K562 (cell line): ENCODE data around the gene FBL. TPM values are rescaled to one million over a fixed set of nuclear protein-coding genes. Genes with fewer than 3 reads are reported as not detected.

Source experiments
- BRCA1 ChIP-seq, 2 experiments: fragments of 450-650 bp in 1 of 2; sonication (generic) in 1 of 2; formaldehyde crosslinking in 1 of 2; IDR thresholded peaks; 2 replicates each; pipeline versions ENCODE4 v1.5.0 to v1.6.1; 2017 to 2020; ENCODE audit warnings: mild to moderate bottlenecking in 1 of 2, missing genetic modification reagents in 1 of 2
- CBFA2T2 ChIP-seq: fragments of 450-650 bp; conservative IDR thresholded peaks from 2 replicates; pipeline ENCODE4 v1.6.1; 2017; ENCODE audit warnings: mild to moderate bottlenecking
- CEBPG ChIP-seq, 3 experiments: fragments of 200-800 bp in 1 of 3; sonication (Bioruptor generic) in 1 of 3; sonication (generic) in 1 of 3; formaldehyde crosslinking in 1 of 3; IDR thresholded peaks in 2 of 3; conservative IDR thresholded peaks in 1 of 3; 2 replicates each; pipeline versions ENCODE4 v1.6.1 to v1.8.0; 2016 to 2022; ENCODE audit warnings: missing compliant biosample characterization in 2 of 3, missing genetic modification characterization in 2 of 3, mild to moderate bottlenecking in 1 of 3, missing genetic modification reagents in 1 of 3
- ESRRB ChIP-seq: fragments of 250-450 bp; sonication (Bioruptor Pico); IDR thresholded peaks from 2 replicates; pipeline ENCODE4 v1.5.0; 2020; ENCODE audit warnings: mild to moderate bottlenecking, moderate library complexity, borderline replicate concordance
- FOXM1 ChIP-seq, 2 experiments: fragments of 450-650 bp in 1 of 2; sonication (generic) in 1 of 2; formaldehyde crosslinking in 1 of 2; IDR thresholded peaks; 2 replicates each; pipeline versions ENCODE4 v1.6.1 to v1.9.0; 2017 to 2022; ENCODE audit warnings: low read depth in 2 of 2, mild to moderate bottlenecking in 2 of 2, missing genetic modification reagents in 1 of 2, moderate library complexity in 1 of 2
- HDAC1 ChIP-seq, 2 experiments: fragments of 450-650 bp; IDR thresholded peaks; 2 replicates each; pipeline ENCODE4 v1.6.1; 2016 to 2017; ENCODE audit warnings: inconsistent platforms in 1 of 2, mild to moderate bottlenecking in 1 of 2, moderate library complexity in 1 of 2
- HDAC2 ChIP-seq: fragments of 450-650 bp; IDR thresholded peaks from 2 replicates; pipeline ENCODE4 v1.6.1; 2016; ENCODE audit warnings: mild to moderate bottlenecking
- KLF10 ChIP-seq: fragments of 250-450 bp; sonication (Bioruptor Pico); IDR thresholded peaks from 2 replicates; pipeline ENCODE4 v1.6.1; 2021; ENCODE audit warnings: matching md5 sums
- MAFF ChIP-seq: IDR thresholded peaks from 2 replicates; pipeline ENCODE4 v1.6.1; 2012; ENCODE audit warnings: low read length, improper control_type of control experiment
- MED1 ChIP-seq: sonication (generic); formaldehyde crosslinking; IDR thresholded peaks from 2 replicates; pipeline ENCODE4 v1.8.1; 2023; ENCODE audit warnings: missing genetic modification reagents, borderline replicate concordance
- OTX1 ChIP-seq: fragments of 450-650 bp; formaldehyde crosslinking; IDR thresholded peaks from 2 replicates; pipeline ENCODE4 v1.4.0; 2022; ENCODE audit warnings: mild to moderate bottlenecking
- RCOR1 ChIP-seq, 2 experiments: IDR thresholded peaks; 2 replicates each; pipeline ENCODE4 v1.6.1; 2012; ENCODE audit warnings: low read depth in 2 of 2, low read length in 2 of 2, borderline replicate concordance in 1 of 2, improper control_type of control experiment in 1 of 2
- ZNF316 ChIP-seq: fragments of 450-650 bp; IDR thresholded peaks from 2 replicates; pipeline ENCODE4 v1.6.1; 2016
- ZNF408 ChIP-seq: fragments of 250-450 bp; sonication (Bioruptor Pico); IDR thresholded peaks from 2 replicates; pipeline ENCODE4 v1.4.0; 2020; ENCODE audit warnings: low read depth, mild to moderate bottlenecking, moderate library complexity
- polyA plus RNA-seq, 8 experiments: library from polyadenylated mRNA; depleted of rRNA in 4 of 8; stranded (reverse) in 5 of 8; unstranded in 3 of 8; fragments of >200 nt; fragmentation: Nextera tagmentation in 2 of 8; fragmentation: Illumina TruSeq in 1 of 8; extraction: Ambion mirVana in 2 of 8; extraction: Trizol in 1 of 8; gene quantifications; 2 replicates each; pipeline versions ENCODE4 v1.2.1 to v1.2.3, GENCODE V29; 2011 to 2014; ENCODE audit warnings: inconsistent platforms in 1 of 8, missing spikeins in 1 of 8
- total RNA-seq, 7 experiments: library from RNA; depleted of rRNA in 6 of 7; stranded (reverse); fragments of >200 nt in 6 of 7; fragmentation: Illumina TruSeq in 2 of 7; extraction: Trizol in 2 of 7; gene quantifications; 2 replicates each; pipeline versions ENCODE4 v1.2.1 to v1.2.3, GENCODE V29; 2011 to 2021; ENCODE audit warnings: low replicate concordance in 1 of 7
- TF ChIP-seq, protein P1 (sequence below): sonication (generic); formaldehyde crosslinking; IDR thresholded peaks from 2 replicates; pipeline ENCODE4 v1.5.0; 2020; ENCODE audit warnings: missing genetic modification reagents
- TF ChIP-seq, protein P2 (sequence below): fragments of 250-450 bp; sonication (Bioruptor Pico); IDR thresholded peaks from 2 replicates; pipeline ENCODE4 v1.8.0; 2021; ENCODE audit warnings: moderate library complexity, mild to moderate bottlenecking, inconsistent platforms
- TF ChIP-seq, protein P3 (sequence below): sonication (generic); formaldehyde crosslinking; IDR thresholded peaks from 2 replicates; pipeline ENCODE4 v1.8.0; 2022; ENCODE audit warnings: missing genetic modification reagents, mild to moderate bottlenecking, moderate library complexity, borderline replicate concordance

The FBL gene
- total and polyA plus RNA-seq, 9 of the 15 experiments (the other 6 are each of a cell fraction or from before 2014, with no cell fraction given): 201 to 1,696 (median 696) TPM

DNA sequence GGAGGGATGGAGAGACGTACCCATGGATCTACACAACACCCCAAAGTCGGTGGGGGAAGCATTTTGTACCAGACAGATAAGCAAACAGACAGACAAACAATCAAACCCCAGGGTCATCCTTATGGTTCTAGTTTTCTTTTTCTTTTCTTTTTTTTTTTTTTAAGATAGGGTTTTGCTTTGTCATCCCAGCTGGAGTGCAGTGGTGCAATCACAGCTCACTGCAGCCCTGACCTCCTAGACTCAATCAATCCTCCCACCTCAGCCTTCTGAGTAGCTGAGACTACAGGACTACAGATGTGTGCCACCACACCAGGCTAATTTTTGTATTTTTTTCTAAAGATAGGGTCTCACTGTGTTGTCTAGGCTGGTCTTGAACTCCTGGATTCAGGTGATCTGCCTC, 17.9 kb upstream of the FBL start (continued):
- TF ChIP-seq, protein P1, sequence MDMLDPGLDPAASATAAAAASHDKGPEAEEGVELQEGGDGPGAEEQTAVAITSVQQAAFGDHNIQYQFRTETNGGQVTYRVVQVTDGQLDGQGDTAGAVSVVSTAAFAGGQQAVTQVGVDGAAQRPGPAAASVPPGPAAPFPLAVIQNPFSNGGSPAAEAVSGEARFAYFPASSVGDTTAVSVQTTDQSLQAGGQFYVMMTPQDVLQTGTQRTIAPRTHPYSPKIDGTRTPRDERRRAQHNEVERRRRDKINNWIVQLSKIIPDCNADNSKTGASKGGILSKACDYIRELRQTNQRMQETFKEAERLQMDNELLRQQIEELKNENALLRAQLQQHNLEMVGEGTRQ: no peak
- TF ChIP-seq ESRRB (CRISPR knock-in tag) (no peak), RCOR1 (IDR thresholded peaks at IDR 0.05; ENCODE audit: borderline replicate concordance in 1 of 2, low read depth in 2 of 2, low read length in 2 of 2) (peak in 1 of 2 experiments; percentile 90; a peak in 2 of 4 replicates), OTX1 (CRISPR knock-in tag) (no peak), ZNF408 (CRISPR knock-in tag) (no peak), MED1 (CRISPR knock-in tag) (no peak), BRCA1 (IDR thresholded peaks at IDR 0.05) (no peak), BRCA1 (CRISPR knock-in tag; IDR thresholded peaks at IDR 0.05) (no peak), ZNF316 (peak; percentile 70), CBFA2T2 (peak; percentile 61), KLF10 (no peak), HDAC2 (peak; percentile 74), HDAC1 (IDR thresholded peaks at IDR 0.05) (peak in 1 of 2 experiments; percentile 71; a peak in 2 of 4 replicates), FOXM1 (IDR thresholded peaks at IDR 0.05; ENCODE audit: low read depth) (no peak), FOXM1 (CRISPR knock-in tag; IDR thresholded peaks at IDR 0.05; ENCODE audit: low read depth) (no peak), CEBPG (CRISPR knock-in tag; IDR thresholded peaks at IDR 0.05) (no peak), CEBPG (tag; conservative IDR thresholded peaks at IDR 0.05 in 1 of 2, IDR thresholded peaks at IDR 0.05 in 1 of 2) (peak; percentile 71 to 77), MAFF (peak; percentile 49)
- TF ChIP-seq, protein P2, sequence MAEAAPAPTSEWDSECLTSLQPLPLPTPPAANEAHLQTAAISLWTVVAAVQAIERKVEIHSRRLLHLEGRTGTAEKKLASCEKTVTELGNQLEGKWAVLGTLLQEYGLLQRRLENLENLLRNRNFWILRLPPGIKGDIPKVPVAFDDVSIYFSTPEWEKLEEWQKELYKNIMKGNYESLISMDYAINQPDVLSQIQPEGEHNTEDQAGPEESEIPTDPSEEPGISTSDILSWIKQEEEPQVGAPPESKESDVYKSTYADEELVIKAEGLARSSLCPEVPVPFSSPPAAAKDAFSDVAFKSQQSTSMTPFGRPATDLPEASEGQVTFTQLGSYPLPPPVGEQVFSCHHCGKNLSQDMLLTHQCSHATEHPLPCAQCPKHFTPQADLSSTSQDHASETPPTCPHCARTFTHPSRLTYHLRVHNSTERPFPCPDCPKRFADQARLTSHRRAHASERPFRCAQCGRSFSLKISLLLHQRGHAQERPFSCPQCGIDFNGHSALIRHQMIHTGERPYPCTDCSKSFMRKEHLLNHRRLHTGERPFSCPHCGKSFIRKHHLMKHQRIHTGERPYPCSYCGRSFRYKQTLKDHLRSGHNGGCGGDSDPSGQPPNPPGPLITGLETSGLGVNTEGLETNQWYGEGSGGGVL (CRISPR knock-in tag): no peak
- TF ChIP-seq, protein P3, sequence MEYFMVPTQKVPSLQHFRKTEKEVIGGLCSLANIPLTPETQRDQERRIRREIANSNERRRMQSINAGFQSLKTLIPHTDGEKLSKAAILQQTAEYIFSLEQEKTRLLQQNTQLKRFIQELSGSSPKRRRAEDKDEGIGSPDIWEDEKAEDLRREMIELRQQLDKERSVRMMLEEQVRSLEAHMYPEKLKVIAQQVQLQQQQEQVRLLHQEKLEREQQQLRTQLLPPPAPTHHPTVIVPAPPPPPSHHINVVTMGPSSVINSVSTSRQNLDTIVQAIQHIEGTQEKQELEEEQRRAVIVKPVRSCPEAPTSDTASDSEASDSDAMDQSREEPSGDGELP (CRISPR knock-in tag): peak; percentile 72
